HepG2 (cell line): ENCODE results near the gene ZNF394. TPM values are rescaled to one million over a fixed set of nuclear protein-coding genes. Genes with fewer than 3 reads are reported as not detected.

Experiments
- ATAD3A ChIP-seq: sonication (generic); formaldehyde crosslinking; IDR thresholded peaks from 2 replicates; pipeline ENCODE4 v1.4.0; 2020; ENCODE audit warnings: missing genetic modification reagents
- FOXO1 ChIP-seq: sonication (generic); formaldehyde crosslinking; IDR thresholded peaks from 2 replicates; pipeline ENCODE4 v1.4.0; 2020; ENCODE audit warnings: missing genetic modification reagents
- GATA4 ChIP-seq: sonication (generic); IDR thresholded peaks from 2 replicates; pipeline ENCODE4 v1.6.1; 2016; ENCODE audit warnings: antibody characterized with exemption, low read depth, borderline replicate concordance
- KLF15 ChIP-seq: sonication (generic); formaldehyde crosslinking; IDR thresholded peaks from 2 replicates; pipeline ENCODE4 v1.8.1; 2023; ENCODE audit warnings: borderline replicate concordance, mild to moderate bottlenecking, inconsistent platforms, missing genetic modification reagents, mixed read lengths
- KLF9 ChIP-seq: IDR thresholded peaks from 2 replicates; pipeline ENCODE4 v1.6.1; 2016; ENCODE audit warnings: low read depth
- MEF2D ChIP-seq: sonication (generic); formaldehyde crosslinking; IDR thresholded peaks from 2 replicates; pipeline ENCODE4 v1.5.1; 2020; ENCODE audit warnings: mild to moderate bottlenecking, missing genetic modification reagents
- NFRKB ChIP-seq: fragments of 450-650 bp; IDR thresholded peaks from 2 replicates; pipeline ENCODE4 v1.6.1; 2017
- PHF8 ChIP-seq: sonication (generic); formaldehyde crosslinking; IDR thresholded peaks from 2 replicates; pipeline ENCODE4 v1.5.0; 2020; ENCODE audit warnings: missing genetic modification reagents
- RFX5 ChIP-seq: IDR thresholded peaks from 2 replicates; pipeline ENCODE4 v1.6.1; 2011; ENCODE audit warnings: low read depth, low read length, improper control_type of control experiment
- ZMAT3 ChIP-seq: sonication (generic); formaldehyde crosslinking; conservative IDR thresholded peaks from 2 replicates; pipeline ENCODE4 v1.7.0; 2021; ENCODE audit warnings: missing genetic modification reagents
- ZNF768 ChIP-seq: sonication (generic); formaldehyde crosslinking; IDR thresholded peaks from 2 replicates; pipeline ENCODE4 v1.4.0; 2020; ENCODE audit warnings: missing genetic modification reagents
- polyA plus RNA-seq, 8 experiments: library from polyadenylated mRNA; depleted of rRNA in 3 of 8; stranded (reverse) in 7 of 8; unstranded in 1 of 8; fragments of >200 nt; fragmentation: Illumina TruSeq in 4 of 8; extraction: Trizol in 4 of 8; gene quantifications; 2 replicates each; pipeline versions ENCODE4 v1.2.1 to v1.2.3, GENCODE V29; 2011 to 2016; ENCODE audit warnings: low read depth in 4 of 8, missing spikeins in 1 of 8, mixed read lengths in 1 of 8; ENCODE audit not compliant: insufficient read depth in 1 of 8
- total RNA-seq, 5 experiments: library from RNA; depleted of rRNA; stranded (reverse); fragments of >200 nt; fragmentation: Illumina TruSeq; extraction: Trizol; gene quantifications; 2 replicates each; pipeline ENCODE4 v1.2.3, GENCODE V29; 2016; ENCODE audit warnings: low read depth in 1 of 5
- TF ChIP-seq, protein P1 (sequence below): sonication (generic); formaldehyde crosslinking; IDR thresholded peaks from 2 replicates; pipeline ENCODE4 v1.4.0; 2020; ENCODE audit warnings: missing genetic modification reagents, borderline replicate concordance
- TF ChIP-seq, protein P2 (sequence below): sonication (generic); formaldehyde crosslinking; IDR thresholded peaks from 2 replicates; pipeline ENCODE4 v1.4.0; 2020; ENCODE audit warnings: missing genetic modification reagents
- TF ChIP-seq, protein P3 (sequence below): sonication (generic); formaldehyde crosslinking; IDR thresholded peaks from 2 replicates; pipeline ENCODE4 v1.4.0; 2020; ENCODE audit warnings: missing genetic modification reagents
- TF ChIP-seq, protein P4 (sequence below): sonication (generic); formaldehyde crosslinking; IDR thresholded peaks from 2 replicates; pipeline ENCODE4 v1.5.1; 2020; ENCODE audit warnings: mild to moderate bottlenecking, missing genetic modification reagents, borderline replicate concordance

The ZNF394 gene
- total and polyA plus RNA-seq, 2 of the 13 experiments (the other 11 are each of a cell fraction or from before 2014, with no cell fraction given): 7.8 to 19.6 TPM

- TF ChIP-seq, protein P1, sequence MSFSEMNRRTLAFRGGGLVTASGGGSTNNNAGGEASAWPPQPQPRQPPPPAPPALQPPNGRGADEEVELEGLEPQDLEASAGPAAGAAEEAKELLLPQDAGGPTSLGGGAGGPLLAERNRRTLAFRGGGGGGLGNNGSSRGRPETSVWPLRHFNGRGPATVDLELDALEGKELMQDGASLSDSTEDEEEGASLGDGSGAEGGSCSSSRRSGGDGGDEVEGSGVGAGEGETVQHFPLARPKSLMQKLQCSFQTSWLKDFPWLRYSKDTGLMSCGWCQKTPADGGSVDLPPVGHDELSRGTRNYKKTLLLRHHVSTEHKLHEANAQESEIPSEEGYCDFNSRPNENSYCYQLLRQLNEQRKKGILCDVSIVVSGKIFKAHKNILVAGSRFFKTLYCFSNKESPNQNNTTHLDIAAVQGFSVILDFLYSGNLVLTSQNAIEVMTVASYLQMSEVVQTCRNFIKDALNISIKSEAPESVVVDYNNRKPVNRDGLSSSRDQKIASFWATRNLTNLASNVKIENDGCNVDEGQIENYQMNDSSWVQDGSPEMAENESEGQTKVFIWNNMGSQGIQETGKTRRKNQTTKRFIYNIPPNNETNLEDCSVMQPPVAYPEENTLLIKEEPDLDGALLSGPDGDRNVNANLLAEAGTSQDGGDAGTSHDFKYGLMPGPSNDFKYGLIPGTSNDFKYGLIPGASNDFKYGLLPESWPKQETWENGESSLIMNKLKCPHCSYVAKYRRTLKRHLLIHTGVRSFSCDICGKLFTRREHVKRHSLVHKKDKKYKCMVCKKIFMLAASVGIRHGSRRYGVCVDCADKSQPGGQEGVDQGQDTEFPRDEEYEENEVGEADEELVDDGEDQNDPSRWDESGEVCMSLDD (CRISPR knock-in tag): no peak
- TF ChIP-seq KLF15 (CRISPR knock-in tag) (no peak), NFRKB (no peak), PHF8 (peak; percentile 79), RFX5 (peak; percentile 36; the same call in 1 of the 2 replicates), GATA4 (peak; percentile 34; the same call in 1 of the 2 replicates), ATAD3A (CRISPR knock-in tag) (no peak), FOXO1 (CRISPR knock-in tag) (no peak), ZMAT3 (CRISPR knock-in tag) (no peak), MEF2D (CRISPR knock-in tag) (peak; percentile 81; the same call in 1 of the 2 replicates), ZNF768 (CRISPR knock-in tag) (no peak), KLF9 (CRISPR knock-in tag) (no peak)
- TF ChIP-seq, protein P2, sequence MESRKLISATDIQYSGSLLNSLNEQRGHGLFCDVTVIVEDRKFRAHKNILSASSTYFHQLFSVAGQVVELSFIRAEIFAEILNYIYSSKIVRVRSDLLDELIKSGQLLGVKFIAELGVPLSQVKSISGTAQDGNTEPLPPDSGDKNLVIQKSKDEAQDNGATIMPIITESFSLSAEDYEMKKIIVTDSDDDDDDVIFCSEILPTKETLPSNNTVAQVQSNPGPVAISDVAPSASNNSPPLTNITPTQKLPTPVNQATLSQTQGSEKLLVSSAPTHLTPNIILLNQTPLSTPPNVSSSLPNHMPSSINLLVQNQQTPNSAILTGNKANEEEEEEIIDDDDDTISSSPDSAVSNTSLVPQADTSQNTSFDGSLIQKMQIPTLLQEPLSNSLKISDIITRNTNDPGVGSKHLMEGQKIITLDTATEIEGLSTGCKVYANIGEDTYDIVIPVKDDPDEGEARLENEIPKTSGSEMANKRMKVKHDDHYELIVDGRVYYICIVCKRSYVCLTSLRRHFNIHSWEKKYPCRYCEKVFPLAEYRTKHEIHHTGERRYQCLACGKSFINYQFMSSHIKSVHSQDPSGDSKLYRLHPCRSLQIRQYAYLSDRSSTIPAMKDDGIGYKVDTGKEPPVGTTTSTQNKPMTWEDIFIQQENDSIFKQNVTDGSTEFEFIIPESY (CRISPR knock-in tag): no peak
- TF ChIP-seq, protein P3, sequence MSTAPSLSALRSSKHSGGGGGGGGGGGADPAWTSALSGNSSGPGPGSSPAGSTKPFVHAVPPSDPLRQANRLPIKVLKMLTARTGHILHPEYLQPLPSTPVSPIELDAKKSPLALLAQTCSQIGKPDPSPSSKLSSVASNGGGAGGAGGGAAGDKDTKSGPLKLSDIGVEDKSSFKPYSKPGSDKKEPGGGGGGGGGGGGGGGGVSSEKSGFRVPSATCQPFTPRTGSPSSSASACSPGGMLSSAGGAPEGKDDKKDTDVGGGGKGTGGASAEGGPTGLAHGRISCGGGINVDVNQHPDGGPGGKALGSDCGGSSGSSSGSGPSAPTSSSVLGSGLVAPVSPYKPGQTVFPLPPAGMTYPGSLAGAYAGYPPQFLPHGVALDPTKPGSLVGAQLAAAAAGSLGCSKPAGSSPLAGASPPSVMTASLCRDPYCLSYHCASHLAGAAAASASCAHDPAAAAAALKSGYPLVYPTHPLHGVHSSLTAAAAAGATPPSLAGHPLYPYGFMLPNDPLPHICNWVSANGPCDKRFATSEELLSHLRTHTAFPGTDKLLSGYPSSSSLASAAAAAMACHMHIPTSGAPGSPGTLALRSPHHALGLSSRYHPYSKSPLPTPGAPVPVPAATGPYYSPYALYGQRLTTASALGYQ (CRISPR knock-in tag): no peak
- TF ChIP-seq, protein P4, sequence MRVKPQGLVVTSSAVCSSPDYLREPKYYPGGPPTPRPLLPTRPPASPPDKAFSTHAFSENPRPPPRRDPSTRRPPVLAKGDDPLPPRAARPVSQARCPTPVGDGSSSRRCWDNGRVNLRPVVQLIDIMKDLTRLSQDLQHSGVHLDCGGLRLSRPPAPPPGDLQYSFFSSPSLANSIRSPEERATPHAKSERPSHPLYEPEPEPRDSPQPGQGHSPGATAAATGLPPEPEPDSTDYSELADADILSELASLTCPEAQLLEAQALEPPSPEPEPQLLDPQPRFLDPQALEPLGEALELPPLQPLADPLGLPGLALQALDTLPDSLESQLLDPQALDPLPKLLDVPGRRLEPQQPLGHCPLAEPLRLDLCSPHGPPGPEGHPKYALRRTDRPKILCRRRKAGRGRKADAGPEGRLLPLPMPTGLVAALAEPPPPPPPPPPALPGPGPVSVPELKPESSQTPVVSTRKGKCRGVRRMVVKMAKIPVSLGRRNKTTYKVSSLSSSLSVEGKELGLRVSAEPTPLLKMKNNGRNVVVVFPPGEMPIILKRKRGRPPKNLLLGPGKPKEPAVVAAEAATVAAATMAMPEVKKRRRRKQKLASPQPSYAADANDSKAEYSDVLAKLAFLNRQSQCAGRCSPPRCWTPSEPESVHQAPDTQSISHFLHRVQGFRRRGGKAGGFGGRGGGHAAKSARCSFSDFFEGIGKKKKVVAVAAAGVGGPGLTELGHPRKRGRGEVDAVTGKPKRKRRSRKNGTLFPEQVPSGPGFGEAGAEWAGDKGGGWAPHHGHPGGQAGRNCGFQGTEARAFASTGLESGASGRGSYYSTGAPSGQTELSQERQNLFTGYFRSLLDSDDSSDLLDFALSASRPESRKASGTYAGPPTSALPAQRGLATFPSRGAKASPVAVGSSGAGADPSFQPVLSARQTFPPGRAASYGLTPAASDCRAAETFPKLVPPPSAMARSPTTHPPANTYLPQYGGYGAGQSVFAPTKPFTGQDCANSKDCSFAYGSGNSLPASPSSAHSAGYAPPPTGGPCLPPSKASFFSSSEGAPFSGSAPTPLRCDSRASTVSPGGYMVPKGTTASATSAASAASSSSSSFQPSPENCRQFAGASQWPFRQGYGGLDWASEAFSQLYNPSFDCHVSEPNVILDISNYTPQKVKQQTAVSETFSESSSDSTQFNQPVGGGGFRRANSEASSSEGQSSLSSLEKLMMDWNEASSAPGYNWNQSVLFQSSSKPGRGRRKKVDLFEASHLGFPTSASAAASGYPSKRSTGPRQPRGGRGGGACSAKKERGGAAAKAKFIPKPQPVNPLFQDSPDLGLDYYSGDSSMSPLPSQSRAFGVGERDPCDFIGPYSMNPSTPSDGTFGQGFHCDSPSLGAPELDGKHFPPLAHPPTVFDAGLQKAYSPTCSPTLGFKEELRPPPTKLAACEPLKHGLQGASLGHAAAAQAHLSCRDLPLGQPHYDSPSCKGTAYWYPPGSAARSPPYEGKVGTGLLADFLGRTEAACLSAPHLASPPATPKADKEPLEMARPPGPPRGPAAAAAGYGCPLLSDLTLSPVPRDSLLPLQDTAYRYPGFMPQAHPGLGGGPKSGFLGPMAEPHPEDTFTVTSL (CRISPR knock-in tag): no peak
Measured at GRCh38 chr7:99504603-99505323, 4.7 kb upstream of the ZNF394 start, which contains the start of gene ZKSCAN5 (continued).
